GM12878 (cell line): Measurements from ENCODE around the gene CTXN1. TPM values are rescaled to one million over a fixed set of nuclear protein-coding genes. Genes with fewer than 3 reads are reported as not detected.

Source experiments
- ATAC-seq: fragments of 200-7000 bp; cut with Tn5 transposase; 3 replicates; pipeline ENCODE4 v1.9.1; 2020; ENCODE audit warnings: mild to moderate bottlenecking, moderate library complexity
- BruUV-seq: library from RNA; stranded (reverse); fragments of 400-500 nt; replicated peaks from 2 replicates; lab custom pipeline; 2021; lab: Mats Ljungman, UMichigan
- CTCF ChIA-PET: fragments of 300-600 bp; sonication (Branson Sonifier 250); formaldehyde crosslinking; extraction: SDS; loops from one replicate; lab custom pipeline; 2021; ENCODE audit warnings: inconsistent platforms; lab: Yijun Ruan, JAX
- POLR2A ChIA-PET: fragments of 350-600 bp; formaldehyde crosslinking; extraction: SDS; loops from one replicate; lab custom pipeline; 2021; ENCODE audit warnings: inconsistent platforms; lab: Charles Lee
- RAD21 ChIA-PET: fragments of 300-600 bp; sonication (Branson Sonifier 250); formaldehyde crosslinking; loops from one replicate; lab custom pipeline; 2023; ENCODE audit warnings: antibody characterized with exemption; ENCODE audit not compliant: unreplicated experiment; lab: Charles Lee
- SMC1A ChIA-PET: fragments of 300-600 bp; sonication (Branson Sonifier 250); formaldehyde crosslinking; loops from one replicate; lab custom pipeline; 2023; ENCODE audit not compliant: unreplicated experiment, uncharacterized antibody; lab: Charles Lee
- DNase-seq: peaks from one replicate; pipeline ENCODE4 v3.0.0-alpha.2; 2011; ENCODE audit warnings: low read depth, low spot score
- FAIRE-seq: peaks from 3 replicates; lab custom pipeline; 2011; peaks lifted over from hg19 to GRCh38; lab: Jason Lieb, UNC
- H2AFZ ChIP-seq: 2 replicates; pipeline ENCODE4 v1.6.0; 2011; ENCODE audit warnings: low read depth, low read length, control low read depth; ENCODE audit not compliant: control insufficient read depth
- H3K27ac ChIP-seq: 2 replicates; pipeline ENCODE4 v1.5.1; 2011; ENCODE audit warnings: control low read depth; ENCODE audit not compliant: control insufficient read depth, insufficient read depth
- H3K27me3 ChIP-seq, 2 experiments: replicated peaks in 1 of 2; 2 replicates each; pipeline versions ENCODE4 v1.6.0 to v1.6.1; 2011; ENCODE audit warnings: low read length in 1 of 2; ENCODE audit not compliant: control insufficient read depth in 2 of 2, insufficient read depth in 2 of 2
- H3K36me3 ChIP-seq, 2 experiments: 2 replicates each; pipeline ENCODE4 v1.5.1; 2011; ENCODE audit warnings: low read length in 1 of 2; ENCODE audit not compliant: control insufficient read depth in 2 of 2, insufficient read depth in 2 of 2
- H3K4me1 ChIP-seq: 2 replicates; pipeline ENCODE4 v1.6.1; 2011; ENCODE audit warnings: mild to moderate bottlenecking, low read length, moderate library complexity, mixed read lengths; ENCODE audit not compliant: control insufficient read depth, insufficient read depth
- H3K4me2 ChIP-seq: 2 replicates; pipeline ENCODE4 v1.6.0; 2011; ENCODE audit warnings: control low read depth; ENCODE audit not compliant: control insufficient read depth, insufficient read depth
- H3K4me3 ChIP-seq: fragments of 200-600 bp; sonication (generic); 2 replicates; pipeline ENCODE4 v1.5.1; 2016
- H3K79me2 ChIP-seq: 2 replicates; pipeline ENCODE4 v1.6.0; 2011; ENCODE audit warnings: low read length; ENCODE audit not compliant: control insufficient read depth, insufficient read depth
- H3K9ac ChIP-seq: 2 replicates; pipeline ENCODE4 v1.8.0; 2011; ENCODE audit warnings: low read length, control low read depth, mixed read lengths; ENCODE audit not compliant: control insufficient read depth, insufficient read depth
- H3K9me3 ChIP-seq: replicated peaks from 3 replicates; pipeline ENCODE4 v1.5.1; 2011; ENCODE audit warnings: mild to moderate bottlenecking, low read length; ENCODE audit not compliant: control insufficient read depth, insufficient read depth
- H4K20me1 ChIP-seq: 2 replicates; pipeline ENCODE4 v1.6.0; 2011; ENCODE audit not compliant: control insufficient read depth, insufficient read depth
- CTCF ChIP-seq, 3 experiments: IDR thresholded peaks in 2 of 3; conservative IDR thresholded peaks in 1 of 3; 2 replicates each; pipeline ENCODE4 v1.5.1; 2011; ENCODE audit warnings: low read depth in 3 of 3, low read length in 3 of 3, mild to moderate bottlenecking in 3 of 3, control low read depth in 2 of 3, moderate library complexity in 2 of 3, inconsistent platforms in 1 of 3, mixed read lengths in 1 of 3; ENCODE audit not compliant: control insufficient read depth in 2 of 3, insufficient read depth in 1 of 3; ENCODE audit errors: extremely low read depth in 1 of 3
- HSF1 ChIP-seq: fragments of 150-350 bp; IDR thresholded peaks from 2 replicates; pipeline ENCODE4 v1.6.1; 2014; ENCODE audit warnings: mild to moderate bottlenecking, low read depth, low read length
- KAT2A ChIP-seq: conservative IDR thresholded peaks from 2 replicates; pipeline ENCODE4 v1.6.1; 2011; ENCODE audit warnings: low read depth, low read length; ENCODE audit not compliant: control insufficient read depth
- POLR2A ChIP-seq: IDR thresholded peaks from 2 replicates; pipeline ENCODE4 v1.6.1; 2011; ENCODE audit warnings: low read depth, mild to moderate bottlenecking, low read length
- PRDM15 ChIP-seq: fragments of 450-650 bp; formaldehyde crosslinking; IDR thresholded peaks from 2 replicates; pipeline ENCODE4 v1.4.0; 2020; ENCODE audit warnings: mild to moderate bottlenecking, moderate library complexity
- RAD21 ChIP-seq: IDR thresholded peaks from 2 replicates; pipeline ENCODE4 v1.6.1; 2011; ENCODE audit warnings: mild to moderate bottlenecking, low read depth, low read length, moderate library complexity; ENCODE audit not compliant: insufficient read depth
- RCOR1 ChIP-seq: conservative IDR thresholded peaks from 2 replicates; pipeline ENCODE4 v1.6.1; 2012; ENCODE audit warnings: low read depth, low read length, improper control_type of control experiment
- REST ChIP-seq: IDR thresholded peaks from 2 replicates; pipeline ENCODE4 v1.6.1; 2012; ENCODE audit warnings: mild to moderate bottlenecking, low read depth, low read length
- SPI1 ChIP-seq: IDR thresholded peaks from 2 replicates; pipeline ENCODE4 v1.6.1; 2011; ENCODE audit warnings: low read depth, mild to moderate bottlenecking, low read length, moderate library complexity, borderline replicate concordance; ENCODE audit not compliant: insufficient read depth
- TAF1 ChIP-seq: IDR thresholded peaks from 2 replicates; pipeline ENCODE4 v1.6.1; 2011; ENCODE audit warnings: mild to moderate bottlenecking, low read depth, low read length, borderline replicate concordance
- TCF3 ChIP-seq: IDR thresholded peaks from 2 replicates; pipeline ENCODE4 v1.6.1; 2012; ENCODE audit warnings: low read depth, mild to moderate bottlenecking, low read length, borderline replicate concordance; ENCODE audit not compliant: insufficient read depth
- ZNF622 ChIP-seq: fragments of 450-650 bp; IDR thresholded peaks from 2 replicates; pipeline ENCODE4 v1.6.1; 2017; ENCODE audit warnings: mild to moderate bottlenecking, inconsistent platforms
- WGBS: methylation state at CpG from one replicate; pipeline ENCODE4 v1.1.6; 2016; ENCODE audit warnings: low lambda C conversion rate; ENCODE audit not compliant: insufficient replicate concordance, insufficient coverage; ENCODE audit errors: missing lambda C conversion rate; 5-methylcytosine and 5-hydroxymethylcytosine counted together
- in situ Hi-C: fragments of 300-500 bp; cut with MboI; formaldehyde crosslinking; loops from 9 replicates; pipeline ENCODE4 v1.14.3; 2018; ENCODE audit warnings: mixed read lengths
- intact Hi-C: fragments of 100-400 bp; cut with micrococcal nuclease; formaldehyde crosslinking; loops from one replicate; pipeline ENCODE4 v1.14.2; 2022; ENCODE audit not compliant: unreplicated experiment
- polyA plus RNA-seq, 11 experiments: library from polyadenylated mRNA; depleted of rRNA in 4 of 11; unstranded in 6 of 11; stranded (reverse) in 5 of 11; fragments of >200 nt; fragmentation: Nextera tagmentation in 4 of 11; fragmentation: Illumina TruSeq in 1 of 11; extraction: Ambion mirVana in 4 of 11; extraction: Trizol in 1 of 11; gene quantifications; 1 replicate in 1 of 11; 2 replicates in 10 of 11; pipeline versions ENCODE4 v1.2.1 to v1.2.3, GENCODE V29; 2011 to 2016; ENCODE audit warnings: inconsistent platforms in 2 of 11, missing spikeins in 2 of 11, low read depth in 1 of 11
- total RNA-seq, 4 experiments: library from RNA; depleted of rRNA in 3 of 4; stranded (reverse); fragments of >200 nt in 3 of 4; fragmentation: Illumina TruSeq in 1 of 4; extraction: Trizol in 1 of 4; gene quantifications; 2 replicates each; pipeline versions ENCODE4 v1.2.1 to v1.2.3, GENCODE V29; 2013 to 2021

CTXN1 gene
- total and polyA plus RNA-seq, 10 of the 15 experiments (the other 5 are each of a cell fraction or from before 2014, with no cell fraction given) = 0.04 to 1.0 (median 0.38) TPM; not detected in 4

GRCh38 chr19:7932276-7932929 is 6.5 kb upstream of the CTXN1 start:
- no peak overlapping the region for H3K4me3 ChIP-seq
- intact Hi-C loops (no loop called here), in situ Hi-C loops (no loop called here)
- RAD21 ChIA-PET = no interaction called here
- H4K20me1 ChIP-seq = no peaks in the 10 kb centered on the region; the same call in 1 of the 2 replicates
- no peak overlapping the region for H3K27ac ChIP-seq
- DNase-seq (no peak), ATAC-seq (no peak), FAIRE-seq (no peak)
- no peaks in the 10 kb centered on the region for H3K9me3 ChIP-seq
- H3K4me1 ChIP-seq = no peaks in the 10 kb centered on the region; the same call in 1 of the 2 replicates
- SMC1A ChIA-PET = no interaction called here
- no peak overlapping the region for H3K9ac ChIP-seq
- H3K4me2 ChIP-seq = no peak overlapping the region
- H3K36me3 ChIP-seq = peaks cover 11 to 44% of the 10 kb centered on the region in 2 experiments; a peak in 3 of 4 replicates
- no peaks in the 10 kb centered on the region for H3K27me3 ChIP-seq
- 92% methylated on average over 29 of the region's 32 CpGs for WGBS
- BruUV-seq = no TSS peak
- no peaks in the 10 kb centered on the region for H3K79me2 ChIP-seq
- POLR2A ChIA-PET = no interaction called here
- no peak overlapping the region for H2AFZ ChIP-seq
- CTCF ChIA-PET = interaction anchor here (4.4 kb wide), 1 partner anchor 12 kb away, joined by 44 read pairs; the partner anchor contains the start of gene TIMM44
- no peak for TF ChIP-seq KAT2A
- no peak for TF ChIP-seq TCF3
- TF ChIP-seq RCOR1 = no peak
- TF ChIP-seq HSF1 = no peak
- TF ChIP-seq ZNF622 = no peak
- no peak for TF ChIP-seq RAD21
- no peak for TF ChIP-seq SPI1
- TF ChIP-seq POLR2A = no peak
- TF ChIP-seq CTCF (IDR thresholded peaks at IDR 0.05 in 2 of 3, conservative IDR thresholded peaks at IDR 0.05 in 1 of 3; ENCODE audit: control insufficient read depth in 2 of 3, extremely low read depth in 1 of 3, insufficient read depth in 1 of 3, low read depth in 3 of 3, low read length in 3 of 3) = no peak
- TF ChIP-seq TAF1 = no peak
- no peak for TF ChIP-seq PRDM15 (CRISPR knock-in tag)
- TF ChIP-seq REST = no peak
